CD4-positive, CD25-positive, alpha-beta regulatory T cell (primary cell): ENCODE data around the gene SETBP1. TPM values are rescaled to one million over a fixed set of nuclear protein-coding genes. Genes with fewer than 3 reads are reported as not detected.

Experiments used
- ATAC-seq, 2 donors: fragments of 150-1000 bp; cut with Tn5 transposase; one replicate each; pipeline ENCODE4 v1.10.0; 2021; ENCODE audit warnings: low read depth in 2 of 2, moderate number of reproducible peaks in 2 of 2, moderate library complexity in 1 of 2
- DNase-seq, 3 donors: peaks; one replicate each; pipeline versions ENCODE4 v3.0.0 to v3.0.0-alpha.2; 2012 to 2022; ENCODE audit warnings: mixed read lengths in 1 of 3
- H3K27ac ChIP-seq: one replicate; pipeline ENCODE4 v1.7.0; 2013; ENCODE audit warnings: mild to moderate bottlenecking, low read length; ENCODE audit not compliant: insufficient read depth, poor library complexity, severe bottlenecking
- H3K27me3 ChIP-seq: one replicate; pipeline ENCODE4 v1.7.0; 2013; ENCODE audit warnings: low read length; ENCODE audit not compliant: control insufficient read depth, insufficient read depth
- H3K36me3 ChIP-seq: one replicate; pipeline ENCODE4 v1.7.0; 2013; ENCODE audit warnings: mild to moderate bottlenecking, low read length, moderate library complexity; ENCODE audit not compliant: control insufficient read depth, insufficient read depth
- H3K4me1 ChIP-seq: 2 replicates; pipeline ENCODE4 v1.7.0; 2013; ENCODE audit warnings: mild to moderate bottlenecking, low read length; ENCODE audit not compliant: insufficient read depth, control insufficient read depth, poor library complexity, severe bottlenecking
- H3K4me3 ChIP-seq: one replicate; pipeline ENCODE4 v1.7.0; 2013; ENCODE audit warnings: low read depth, mild to moderate bottlenecking, low read length, moderate library complexity
- H3K9me3 ChIP-seq, 2 experiments: 1 replicate in 1 of 2; 2 replicates in 1 of 2; pipeline ENCODE4 v1.7.0; 2013; ENCODE audit warnings: low read length in 2 of 2, mild to moderate bottlenecking in 1 of 2, moderate library complexity in 1 of 2; ENCODE audit not compliant: control insufficient read depth in 2 of 2
- H3K27ac Mint-ChIP-seq, 3 donors: one replicate each; pipeline ENCODE4 v1.8.0; 2020 to 2022; ENCODE audit warnings: mild to moderate bottlenecking in 3 of 3, mixed read lengths in 3 of 3, moderate library complexity in 2 of 3
- H3K27me3 Mint-ChIP-seq: one replicate; pipeline ENCODE4 v1.8.0; 2022; ENCODE audit warnings: mild to moderate bottlenecking, mixed read lengths
- H3K36me3 Mint-ChIP-seq: one replicate; pipeline ENCODE4 v1.8.0; 2020; ENCODE audit warnings: mixed read lengths
- H3K4me1 Mint-ChIP-seq, 4 donors: one replicate each; pipeline ENCODE4 v1.8.0; 2020 to 2022; ENCODE audit warnings: mixed read lengths in 4 of 4, mild to moderate bottlenecking in 1 of 4
- H3K4me3 Mint-ChIP-seq, 4 donors: one replicate each; pipeline ENCODE4 v1.8.0; 2020 to 2022; ENCODE audit warnings: mild to moderate bottlenecking in 4 of 4, mixed read lengths in 4 of 4, moderate library complexity in 3 of 4
- H3K9me3 Mint-ChIP-seq, 7 donors: one replicate each; pipeline ENCODE4 v1.8.0; 2020 to 2022; ENCODE audit warnings: mixed read lengths in 7 of 7, mild to moderate bottlenecking in 3 of 7, moderate library complexity in 2 of 7
- polyA plus RNA-seq, 4 donors: library from polyadenylated mRNA; unstranded; fragments of 300-500 nt; fragmentation: Illumina TruSeq; gene quantifications; one replicate each; pipeline ENCODE4 v1.2.3, GENCODE V29; 2021
- total RNA-seq: library from RNA; stranded (reverse); gene quantifications from one replicate; pipeline ENCODE4 v1.2.3, GENCODE V29; 2022

Gene SETBP1
- total and polyA plus RNA-seq, 5 donors from 2014 or later, result 0.32 to 1.6 (median 0.38) TPM; not detected in 2

DNA sequence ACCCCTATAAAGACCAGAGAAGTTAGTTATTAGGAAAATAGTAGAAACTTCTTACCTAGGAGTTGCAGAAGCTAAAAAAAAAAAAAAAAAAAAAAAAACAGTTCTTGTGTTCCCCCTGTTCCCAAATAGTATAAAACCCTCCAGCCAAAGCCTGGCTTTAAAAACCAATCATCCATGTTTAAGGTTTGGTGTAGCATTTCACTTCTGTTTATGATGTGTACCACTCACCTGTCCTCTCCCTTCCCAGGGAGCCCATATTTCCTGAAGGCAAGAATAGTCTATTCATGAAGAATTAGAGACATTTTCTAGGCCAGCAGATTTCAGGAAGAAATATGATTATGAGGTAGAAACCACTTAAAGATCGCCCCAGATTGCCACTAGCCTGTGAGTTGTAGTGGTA lies 273.6 kb downstream of the SETBP1 start:
- no peaks in the 10 kb centered on the region for H3K36me3 Mint-ChIP-seq
- peaks cover 0 to 4% (median 0%) of the 10 kb centered on the region in 7 donors for H3K9me3 Mint-ChIP-seq
- no peaks in the 10 kb centered on the region for H3K36me3 ChIP-seq
- peaks cover 4% of the 10 kb centered on the region for H3K27me3 Mint-ChIP-seq
- H3K27me3 ChIP-seq, result no peaks in the 10 kb centered on the region
- H3K4me1 Mint-ChIP-seq, result no peaks in the 10 kb centered on the region
- H3K4me1 ChIP-seq, result no peaks in the 10 kb centered on the region
- no peaks in the 10 kb centered on the region for H3K9me3 ChIP-seq
- no peak overlapping the region for H3K27ac Mint-ChIP-seq
- no peak for ATAC-seq
- H3K4me3 ChIP-seq, result no peak overlapping the region
- H3K27ac ChIP-seq, result no peak overlapping the region
- H3K4me3 Mint-ChIP-seq, result no peak overlapping the region
- DNase-seq, result no peak

DNA sequence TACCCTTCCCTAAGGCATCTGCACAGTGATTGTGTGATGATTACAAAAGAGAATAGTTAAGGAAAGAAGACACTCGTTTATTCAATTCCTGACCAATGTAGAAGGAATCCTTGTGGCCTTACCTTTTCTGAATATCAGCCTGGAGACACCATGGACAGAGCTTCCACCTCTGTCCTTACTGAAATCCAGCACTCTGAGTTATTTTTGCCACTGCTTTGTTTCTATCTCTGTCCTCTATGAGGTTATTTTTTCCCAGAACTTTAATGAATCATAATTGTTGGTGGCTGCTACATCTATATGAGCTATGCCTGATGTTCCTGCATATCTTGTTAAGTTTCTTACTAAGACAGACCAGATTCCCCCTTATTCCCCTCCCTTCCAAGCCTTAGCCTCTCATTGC lies 275.1 kb downstream of the SETBP1 start:
- Mint-ChIP-seq H3K4me3 (no peak overlapping the region), H3K27ac (no peak overlapping the region), H3K27me3 (peaks cover 4% of the 10 kb centered on the region), H3K36me3 (no peaks in the 10 kb centered on the region), H3K9me3 (peaks cover 0 to 4% (median 0%) of the 10 kb centered on the region in 7 donors), H3K4me1 (no peaks in the 10 kb centered on the region)
- Histone ChIP-seq H3K27me3 (no peaks in the 10 kb centered on the region), H3K4me1 (no peaks in the 10 kb centered on the region), H3K9me3 (no peaks in the 10 kb centered on the region), H3K27ac (no peak overlapping the region), H3K4me3 (no peak overlapping the region), H3K36me3 (no peaks in the 10 kb centered on the region)
- DNase-seq, result no peak
- ATAC-seq, result no peak

GRCh38 chr18:44957025-44957424 lies 276.3 kb downstream of the SETBP1 start:
- no peaks in the 10 kb centered on the region for H3K36me3 Mint-ChIP-seq
- no peaks in the 10 kb centered on the region for H3K9me3 ChIP-seq
- no peaks in the 10 kb centered on the region for H3K27me3 ChIP-seq
- peaks cover 4% of the 10 kb centered on the region for H3K27me3 Mint-ChIP-seq
- DNase-seq, result no peak
- no peak overlapping the region for H3K27ac Mint-ChIP-seq
- H3K4me3 ChIP-seq, result no peak overlapping the region
- H3K9me3 Mint-ChIP-seq, result peaks cover 0 to 4% (median 0%) of the 10 kb centered on the region in 7 donors
- H3K4me1 ChIP-seq, result no peaks in the 10 kb centered on the region
- no peak overlapping the region for H3K27ac ChIP-seq
- H3K4me1 Mint-ChIP-seq, result no peaks in the 10 kb centered on the region
- no peak for ATAC-seq
- H3K4me3 Mint-ChIP-seq, result no peak overlapping the region
- no peaks in the 10 kb centered on the region for H3K36me3 ChIP-seq

GRCh38 chr18:44957461-44957860 lies 276.8 kb downstream of the SETBP1 start:
- no peaks in the 10 kb centered on the region for H3K9me3 ChIP-seq
- Mint-ChIP-seq H3K4me1 (no peaks in the 10 kb centered on the region), H3K36me3 (no peaks in the 10 kb centered on the region), H3K9me3 (peaks cover 0 to 4% (median 0%) of the 10 kb centered on the region in 7 donors), H3K4me3 (no peak overlapping the region), H3K27me3 (peaks cover 4% of the 10 kb centered on the region), H3K27ac (no peak overlapping the region)
- no peaks in the 10 kb centered on the region for H3K4me1 ChIP-seq
- no peaks in the 10 kb centered on the region for H3K27me3 ChIP-seq
- H3K27ac ChIP-seq, result no peak overlapping the region
- DNase-seq (no peak), ATAC-seq (no peak)
- no peak overlapping the region for H3K4me3 ChIP-seq
- no peaks in the 10 kb centered on the region for H3K36me3 ChIP-seq

- Mint-ChIP-seq H3K4me1 (no peaks in the 10 kb centered on the region), H3K9me3 (peaks cover 0 to 4% (median 0%) of the 10 kb centered on the region in 7 donors), H3K27ac (no peak overlapping the region), H3K27me3 (peaks cover 4% of the 10 kb centered on the region), H3K36me3 (no peaks in the 10 kb centered on the region), H3K4me3 (no peak overlapping the region)
- no peaks in the 10 kb centered on the region for H3K36me3 ChIP-seq
- DNase-seq (no peak), ATAC-seq (no peak)
- H3K4me1 ChIP-seq, result no peaks in the 10 kb centered on the region
- no peak overlapping the region for H3K27ac ChIP-seq
- no peaks in the 10 kb centered on the region for H3K9me3 ChIP-seq
- H3K27me3 ChIP-seq, result no peaks in the 10 kb centered on the region
- no peak overlapping the region for H3K4me3 ChIP-seq
Observed at GRCh38 chr18:44958040-44958439, 277.4 kb downstream of the SETBP1 start.

DNA sequence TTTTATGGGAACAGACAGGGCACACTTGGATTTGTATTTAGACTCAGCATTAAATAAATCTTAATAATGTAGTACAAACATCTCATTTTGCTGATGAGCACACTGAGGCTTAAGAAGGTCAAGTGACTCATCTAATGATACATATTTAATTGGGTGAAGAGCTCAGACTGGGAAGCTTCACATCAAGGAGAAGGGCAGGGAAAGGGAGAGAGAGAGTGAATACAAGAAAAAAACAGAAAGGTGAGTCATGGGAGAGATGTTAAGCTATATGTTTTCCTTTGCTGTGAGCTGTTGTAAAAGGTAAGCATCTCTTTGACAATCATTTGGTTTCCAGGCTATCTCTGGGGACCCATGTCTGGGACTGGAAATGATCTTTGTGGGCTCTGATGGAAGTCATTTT lies 277.8 kb downstream of the SETBP1 start:
- Histone ChIP-seq H3K9me3 (no peaks in the 10 kb centered on the region), H3K4me1 (no peaks in the 10 kb centered on the region), H3K27me3 (no peaks in the 10 kb centered on the region), H3K27ac (no peak overlapping the region), H3K4me3 (no peak overlapping the region), H3K36me3 (no peaks in the 10 kb centered on the region)
- Mint-ChIP-seq H3K4me3 (no peak overlapping the region), H3K27me3 (peaks cover 4% of the 10 kb centered on the region), H3K36me3 (no peaks in the 10 kb centered on the region), H3K27ac (no peak overlapping the region), H3K9me3 (peaks cover 0 to 4% (median 0%) of the 10 kb centered on the region in 7 donors), H3K4me1 (no peaks in the 10 kb centered on the region)
- ATAC-seq (no peak), DNase-seq (no peak)

GRCh38 chr18:44959013-44959412 lies 278.3 kb downstream of the SETBP1 start:
- no peaks in the 10 kb centered on the region for H3K36me3 ChIP-seq
- no peak overlapping the region for H3K27ac Mint-ChIP-seq
- no peak overlapping the region for H3K4me3 ChIP-seq
- DNase-seq (no peak), ATAC-seq (no peak)
- H3K9me3 ChIP-seq, result no peaks in the 10 kb centered on the region
- no peaks in the 10 kb centered on the region for H3K4me1 Mint-ChIP-seq
- peaks cover 0 to 4% (median 0%) of the 10 kb centered on the region in 7 donors for H3K9me3 Mint-ChIP-seq
- no peaks in the 10 kb centered on the region for H3K27me3 ChIP-seq
- no peaks in the 10 kb centered on the region for H3K36me3 Mint-ChIP-seq
- H3K27ac ChIP-seq, result no peak overlapping the region
- H3K27me3 Mint-ChIP-seq, result peaks cover 4% of the 10 kb centered on the region
- peak overlapping the region in 1 of 4 donors; percentile 27 for H3K4me3 Mint-ChIP-seq
- no peaks in the 10 kb centered on the region for H3K4me1 ChIP-seq

GRCh38 chr18:44960580-44960979 lies 279.9 kb downstream of the SETBP1 start:
- no peaks in the 10 kb centered on the region for H3K4me1 Mint-ChIP-seq
- H3K4me1 ChIP-seq, result no peaks in the 10 kb centered on the region
- H3K36me3 Mint-ChIP-seq, result no peaks in the 10 kb centered on the region
- DNase-seq (no peak), ATAC-seq (no peak)
- H3K4me3 ChIP-seq, result no peak overlapping the region
- H3K36me3 ChIP-seq, result no peaks in the 10 kb centered on the region
- H3K9me3 Mint-ChIP-seq, result peaks cover 0 to 4% (median 0%) of the 10 kb centered on the region in 7 donors
- H3K27me3 ChIP-seq, result no peaks in the 10 kb centered on the region
- H3K4me3 Mint-ChIP-seq, result no peak overlapping the region
- H3K27ac Mint-ChIP-seq, result no peak overlapping the region
- no peak overlapping the region for H3K27ac ChIP-seq
- no peaks in the 10 kb centered on the region for H3K9me3 ChIP-seq
- H3K27me3 Mint-ChIP-seq, result peaks cover 4% of the 10 kb centered on the region
